B cell (primary cell): Measurements from ENCODE around the gene LCN12. TPM values are rescaled to one million over a fixed set of nuclear protein-coding genes. Genes with fewer than 3 reads are reported as not detected.

Source experiments
- ATAC-seq: fragments of 200-7000 bp; cut with Tn5 transposase; one replicate; pipeline ENCODE4 v1.10.0; 2021; ENCODE audit warnings: low read depth, mild to moderate bottlenecking, moderate number of reproducible peaks, moderate library complexity
- CTCF ChIA-PET: fragments of 350-600 bp; sonication (Branson Sonifier 250); formaldehyde crosslinking; loops from one replicate; lab custom pipeline; 2021; ENCODE audit warnings: antibody characterized with exemption, inconsistent platforms; lab: Charles Lee
- POLR2A ChIA-PET: fragments of 350-600 bp; sonication (Branson Sonifier 250); formaldehyde crosslinking; loops from one replicate; lab custom pipeline; 2021; ENCODE audit warnings: antibody characterized with exemption; lab: Charles Lee
- DNase-seq: peaks from one replicate; pipeline ENCODE4 v3.0.0; 2013
- H2AFZ ChIP-seq: 2 replicates; pipeline ENCODE4 v1.6.1; 2012; ENCODE audit warnings: mild to moderate bottlenecking, low read depth, low read length; ENCODE audit not compliant: insufficient read depth, poor library complexity, severe bottlenecking
- H3K27ac ChIP-seq, 2 donors: 1 replicate in 1 of 2; 2 replicates in 1 of 2; pipeline ENCODE4 v1.5.1; 2012 to 2013; ENCODE audit warnings: low read length in 2 of 2, mild to moderate bottlenecking in 2 of 2, moderate library complexity in 1 of 2
- H3K27me3 ChIP-seq, 4 experiments: fragments of 200-600 bp in 1 of 4; sonication (generic) in 1 of 4; replicated peaks in 1 of 4; 1 replicate in 2 of 4; 2 replicates in 2 of 4; pipeline versions ENCODE4 v1.6.1 to v1.7.0; 2013 to 2016; ENCODE audit warnings: low read length in 3 of 4, mild to moderate bottlenecking in 2 of 4, mixed read lengths in 1 of 4, moderate library complexity in 1 of 4; ENCODE audit not compliant: insufficient read depth in 4 of 4, control insufficient read depth in 3 of 4; ENCODE audit errors: control extremely low read depth in 1 of 4
- H3K36me3 ChIP-seq, 2 experiments: replicated peaks in 1 of 2; 1 replicate in 1 of 2; 2 replicates in 1 of 2; pipeline versions ENCODE4 v1.6.1 to v1.7.1; 2013; ENCODE audit warnings: low read length in 1 of 2; ENCODE audit not compliant: insufficient read depth in 2 of 2, control insufficient read depth in 1 of 2; ENCODE audit errors: control extremely low read depth in 1 of 2, extremely low read depth in 1 of 2
- H3K4me1 ChIP-seq, 2 donors: fragments of 200-600 bp in 1 of 2; sonication (generic) in 1 of 2; 1 replicate in 1 of 2; 2 replicates in 1 of 2; pipeline versions ENCODE4 v1.5.1 to v1.6.1; 2013 to 2017; ENCODE audit warnings: low read length in 2 of 2; ENCODE audit not compliant: control insufficient read depth in 2 of 2, insufficient read depth in 2 of 2
- H3K4me2 ChIP-seq: replicated peaks from 2 replicates; pipeline ENCODE3; 2012; ENCODE audit warnings: mild to moderate bottlenecking, low read depth, low read length; ENCODE audit not compliant: poor library complexity, severe bottlenecking
- H3K4me3 ChIP-seq, 5 experiments: fragments of 200-600 bp in 1 of 5; sonication (generic) in 1 of 5; 1 replicate in 3 of 5; 2 replicates in 2 of 5; pipeline versions ENCODE4 v1.5.1 to v1.7.0; 2011 to 2016; ENCODE audit warnings: low read length in 4 of 5, mild to moderate bottlenecking in 4 of 5, low read depth in 2 of 5, control low read depth in 1 of 5, moderate library complexity in 1 of 5; ENCODE audit not compliant: insufficient read depth in 1 of 5; ENCODE audit errors: control extremely low read depth in 1 of 5, extremely low read depth in 1 of 5
- H3K79me2 ChIP-seq: fragments of 200-600 bp; sonication (generic); one replicate; pipeline ENCODE4 v1.6.0; 2016; ENCODE audit warnings: low read length; ENCODE audit not compliant: control insufficient read depth, insufficient read depth
- H3K9ac ChIP-seq: fragments of 200-600 bp; sonication (generic); 2 replicates; pipeline ENCODE4 v1.6.1; 2017; ENCODE audit warnings: mild to moderate bottlenecking, low read length, moderate library complexity
- H3K9me3 ChIP-seq, 3 donors: one replicate each; pipeline versions ENCODE4 v1.6.1 to v1.7.1; 2013; ENCODE audit warnings: low read length in 2 of 3; ENCODE audit not compliant: control insufficient read depth in 2 of 3, insufficient read depth in 1 of 3; ENCODE audit errors: control extremely low read depth in 1 of 3
- H4K20me1 ChIP-seq: 2 replicates; pipeline ENCODE4 v1.6.0; 2012; ENCODE audit warnings: mild to moderate bottlenecking, low read length; ENCODE audit not compliant: insufficient read depth, control insufficient read depth, poor library complexity, severe bottlenecking
- H3K27ac Mint-ChIP-seq: one replicate; pipeline ENCODE4 v1.8.0; 2021; ENCODE audit warnings: mixed read lengths
- H3K27me3 Mint-ChIP-seq: one replicate; pipeline ENCODE4 v1.8.0; 2021; ENCODE audit warnings: mixed read lengths
- H3K4me1 Mint-ChIP-seq: one replicate; pipeline ENCODE4 v1.8.0; 2021; ENCODE audit warnings: mixed read lengths
- H3K4me3 Mint-ChIP-seq: one replicate; pipeline ENCODE4 v1.8.0; 2021; ENCODE audit warnings: mixed read lengths
- H3K9me3 Mint-ChIP-seq: one replicate; pipeline ENCODE4 v1.8.0; 2022; ENCODE audit warnings: mixed read lengths; ENCODE audit not compliant: insufficient read depth
- CTCF ChIP-seq: fragments of 200-600 bp; IDR thresholded peaks from one replicate; pipeline ENCODE4 v1.8.0; 2022; ENCODE audit warnings: antibody characterized with exemption, mild to moderate bottlenecking
- EZH2 ChIP-seq: IDR thresholded peaks from 2 replicates; pipeline ENCODE4 v1.6.1; 2012; ENCODE audit warnings: borderline replicate concordance, low read depth, mild to moderate bottlenecking, moderate library complexity, low read length; ENCODE audit not compliant: insufficient read depth, poor library complexity, severe bottlenecking
- WGBS: methylation state at CpG from one replicate; pipeline ENCODE4 v1.1.5; 2013; ENCODE audit warnings: missing lambda C conversion rate; ENCODE audit not compliant: insufficient coverage; 5-methylcytosine and 5-hydroxymethylcytosine counted together
- intact Hi-C: fragments of 100-400 bp; cut with micrococcal nuclease; formaldehyde crosslinking; loops from one replicate; pipeline ENCODE4 v1.10.0; 2022
- polyA plus RNA-seq: library from polyadenylated mRNA; depleted of rRNA; stranded (reverse); fragments of >200 nt; gene quantifications from 2 replicates; pipeline ENCODE4 v1.2.3, GENCODE V29; 2012
- total RNA-seq, 2 donors: library from RNA; stranded (reverse); fragments of 120-200 nt in 1 of 2; gene quantifications; 1 replicate in 1 of 2; 2 replicates in 1 of 2; pipeline versions ENCODE4 v1.2.3 to v1.2.4, GENCODE V29; 2013 to 2022

LCN12 gene
- total and polyA plus RNA-seq, 2 donors (not counting 1 experiment from before 2014, with no cell fraction given), result 2.4 to 2.6 TPM

- ChIA-PET CTCF (interaction anchor here (0.9 to 2.4 kb wide), 4 partner anchors 80 to 139 kb away, joined by 3 to 10 read pairs (median 5); no protein-coding TSS in a partner anchor), POLR2A (interaction anchor here (0.6 kb wide), 1 partner anchor 20 kb away, joined by 5 read pairs; no protein-coding TSS in a partner anchor)
- Mint-ChIP-seq H3K27me3 (no peaks in the 10 kb centered on the region), H3K4me1 (peaks cover 14% of the 10 kb centered on the region), H3K4me3 (no peak overlapping the region), H3K9me3 (no peaks in the 10 kb centered on the region), H3K27ac (no peak overlapping the region)
- peaks cover 35% of the 10 kb centered on the region for H4K20me1 ChIP-seq
- H3K36me3 ChIP-seq, result peaks cover 0 to 24% of the 10 kb centered on the region in 2 experiments
- peaks cover 15 to 28% of the 10 kb centered on the region in 2 donors for H3K4me1 ChIP-seq
- H3K9ac ChIP-seq, result no peak overlapping the region
- H3K27ac ChIP-seq, result no peak overlapping the region
- no peaks in the 10 kb centered on the region for H3K27me3 ChIP-seq
- TF ChIP-seq EZH2 (no peak), CTCF (no peak)
- no peak overlapping the region for H3K4me3 ChIP-seq
- peaks cover 22% of the 10 kb centered on the region for H3K79me2 ChIP-seq
- no peaks in the 10 kb centered on the region for H3K9me3 ChIP-seq
- WGBS, result 89% methylated on average over 30 of the region's 30 CpGs
- intact Hi-C loops, result loop anchor here (2.0 kb wide), 1 partner anchor 155 kb away; the partner anchor contains the start of gene TMEM141
- no peak for ATAC-seq
- H2AFZ ChIP-seq, result no peak overlapping the region
- H3K4me2 ChIP-seq, result peak overlapping the region; percentile 81
- DNase-seq, result no peak
Measured at GRCh38 chr9:136945333-136946227, 6.5 kb upstream of the LCN12 start.
